ENCODE results near the gene ABL1.

- TF ChIP-seq CTCF (IDR thresholded peaks at IDR 0.05) (no peak), POLR2A (IDR thresholded peaks at IDR 0.05) (no peak)
These were observed 45.7 kb downstream of the ABL1 start for GRCh38 chr9:130880599-130881220.

Measured in esophagus squamous epithelium (tissue), 4 donors.